SW 1271 (cell line): ENCODE results near the gene MYH9.

Experiments used
- DNase-seq, 2 experiments: peaks; one replicate each; lab custom pipeline; 2025; lab: John Stamatoyannopoulos, UW

Gene MYH9

GRCh38 chr22:36367479-36367878 lies 20.3 kb downstream of the MYH9 start:
- no peak for DNase-seq

- DNase-seq, result no peak
These were observed 20.7 kb downstream of the MYH9 start for GRCh38 chr22:36367066-36367465.

- no peak for DNase-seq
These were observed 21.5 kb downstream of the MYH9 start for GRCh38 chr22:36366291-36366708.

- DNase-seq, result peak; percentile 83 to 86
These were observed 22.8 kb downstream of the MYH9 start for GRCh38 chr22:36365020-36365411.

GRCh38 chr22:36364255-36365019 lies 23.3 kb downstream of the MYH9 start:
- no peak for DNase-seq

GRCh38 chr22:36363349-36363981 lies 24.3 kb downstream of the MYH9 start:
- DNase-seq, result no peak

GRCh38 chr22:36362932-36363331 lies 24.8 kb downstream of the MYH9 start:
- DNase-seq, result no peak

GRCh38 chr22:36362075-36362474 lies 25.7 kb downstream of the MYH9 start:
- DNase-seq, result no peak

GRCh38 chr22:36360871-36361383 lies 26.8 kb downstream of the MYH9 start:
- DNase-seq, result no peak

- peak in 1 of 2 experiments; percentile 21 for DNase-seq
These were observed 27.8 kb downstream of the MYH9 start for GRCh38 chr22:36360011-36360410.

GRCh38 chr22:36359470-36359996 lies 28.2 kb downstream of the MYH9 start:
- DNase-seq, result no peak

GRCh38 chr22:36358533-36359469 lies 29.0 kb downstream of the MYH9 start:
- DNase-seq, result peak in 1 of 2 experiments; percentile 19

- DNase-seq, result no peak
These were observed 30.8 kb downstream of the MYH9 start for GRCh38 chr22:36356708-36357624.

- DNase-seq, result no peak
These were observed 31.9 kb downstream of the MYH9 start for GRCh38 chr22:36355894-36356293.

- no peak for DNase-seq
These were observed 32.4 kb downstream of the MYH9 start for GRCh38 chr22:36355362-36355761.

- no peak for DNase-seq
These were observed 34.8 kb downstream of the MYH9 start for GRCh38 chr22:36352803-36353507.

- no peak for DNase-seq
These were observed 35.6 kb downstream of the MYH9 start for GRCh38 chr22:36351921-36352802.

- no peak for DNase-seq
These were observed 36.8 kb downstream of the MYH9 start for GRCh38 chr22:36350751-36351594.
